GM12878 (cell line): ENCODE measurements around the gene IPCEF1. TPM values are rescaled to one million over a fixed set of nuclear protein-coding genes. Genes with fewer than 3 reads are reported as not detected.

Experiments used
- ATAC-seq: fragments of 200-7000 bp; cut with Tn5 transposase; 3 replicates; pipeline ENCODE4 v1.9.1; 2020; ENCODE audit warnings: mild to moderate bottlenecking, moderate library complexity
- BruUV-seq: library from RNA; stranded (reverse); fragments of 400-500 nt; replicated peaks from 2 replicates; lab custom pipeline; 2021; lab: Mats Ljungman, UMichigan
- CTCF ChIA-PET: fragments of 300-600 bp; sonication (Branson Sonifier 250); formaldehyde crosslinking; extraction: SDS; loops from one replicate; lab custom pipeline; 2021; ENCODE audit warnings: inconsistent platforms; lab: Yijun Ruan, JAX
- POLR2A ChIA-PET: fragments of 350-600 bp; formaldehyde crosslinking; extraction: SDS; loops from one replicate; lab custom pipeline; 2021; ENCODE audit warnings: inconsistent platforms; lab: Charles Lee
- RAD21 ChIA-PET: fragments of 300-600 bp; sonication (Branson Sonifier 250); formaldehyde crosslinking; loops from one replicate; lab custom pipeline; 2023; ENCODE audit warnings: antibody characterized with exemption; ENCODE audit not compliant: unreplicated experiment; lab: Charles Lee
- SMC1A ChIA-PET: fragments of 300-600 bp; sonication (Branson Sonifier 250); formaldehyde crosslinking; loops from one replicate; lab custom pipeline; 2023; ENCODE audit not compliant: unreplicated experiment, uncharacterized antibody; lab: Charles Lee
- DNase-seq: peaks from one replicate; pipeline ENCODE4 v3.0.0-alpha.2; 2011; ENCODE audit warnings: low read depth, low spot score
- FAIRE-seq: peaks from 3 replicates; lab custom pipeline; 2011; peaks lifted over from hg19 to GRCh38; lab: Jason Lieb, UNC
- H2AFZ ChIP-seq: 2 replicates; pipeline ENCODE4 v1.6.0; 2011; ENCODE audit warnings: low read depth, low read length, control low read depth; ENCODE audit not compliant: control insufficient read depth
- H3K27ac ChIP-seq: 2 replicates; pipeline ENCODE4 v1.5.1; 2011; ENCODE audit warnings: control low read depth; ENCODE audit not compliant: control insufficient read depth, insufficient read depth
- H3K27me3 ChIP-seq, 2 experiments: replicated peaks in 1 of 2; 2 replicates each; pipeline versions ENCODE4 v1.6.0 to v1.6.1; 2011; ENCODE audit warnings: low read length in 1 of 2; ENCODE audit not compliant: control insufficient read depth in 2 of 2, insufficient read depth in 2 of 2
- H3K36me3 ChIP-seq, 2 experiments: 2 replicates each; pipeline ENCODE4 v1.5.1; 2011; ENCODE audit warnings: low read length in 1 of 2; ENCODE audit not compliant: control insufficient read depth in 2 of 2, insufficient read depth in 2 of 2
- H3K4me1 ChIP-seq: 2 replicates; pipeline ENCODE4 v1.6.1; 2011; ENCODE audit warnings: mild to moderate bottlenecking, low read length, moderate library complexity, mixed read lengths; ENCODE audit not compliant: control insufficient read depth, insufficient read depth
- H3K4me2 ChIP-seq: 2 replicates; pipeline ENCODE4 v1.6.0; 2011; ENCODE audit warnings: control low read depth; ENCODE audit not compliant: control insufficient read depth, insufficient read depth
- H3K4me3 ChIP-seq: fragments of 200-600 bp; sonication (generic); 2 replicates; pipeline ENCODE4 v1.5.1; 2016
- H3K79me2 ChIP-seq: 2 replicates; pipeline ENCODE4 v1.6.0; 2011; ENCODE audit warnings: low read length; ENCODE audit not compliant: control insufficient read depth, insufficient read depth
- H3K9ac ChIP-seq: 2 replicates; pipeline ENCODE4 v1.8.0; 2011; ENCODE audit warnings: low read length, control low read depth, mixed read lengths; ENCODE audit not compliant: control insufficient read depth, insufficient read depth
- H3K9me3 ChIP-seq: replicated peaks from 3 replicates; pipeline ENCODE4 v1.5.1; 2011; ENCODE audit warnings: mild to moderate bottlenecking, low read length; ENCODE audit not compliant: control insufficient read depth, insufficient read depth
- H4K20me1 ChIP-seq: 2 replicates; pipeline ENCODE4 v1.6.0; 2011; ENCODE audit not compliant: control insufficient read depth, insufficient read depth
- NR2F1 ChIP-seq: fragments of 450-650 bp; conservative IDR thresholded peaks from 2 replicates; pipeline ENCODE4 v1.6.1; 2017; ENCODE audit warnings: mild to moderate bottlenecking
- SIN3A ChIP-seq: IDR thresholded peaks from 2 replicates; pipeline ENCODE4 v1.6.1; 2012; ENCODE audit warnings: low read depth, low read length, improper control_type of control experiment
- SIX5 ChIP-seq: IDR thresholded peaks from 2 replicates; pipeline ENCODE4 v1.6.1; 2011; ENCODE audit warnings: mild to moderate bottlenecking, low read depth, low read length, moderate library complexity; ENCODE audit not compliant: severe bottlenecking
- SPI1 ChIP-seq: IDR thresholded peaks from 2 replicates; pipeline ENCODE4 v1.6.1; 2011; ENCODE audit warnings: low read depth, mild to moderate bottlenecking, low read length, moderate library complexity, borderline replicate concordance; ENCODE audit not compliant: insufficient read depth
- ZNF384 ChIP-seq: IDR thresholded peaks from 2 replicates; pipeline ENCODE4 v1.6.1; 2012; ENCODE audit warnings: low read depth, mild to moderate bottlenecking, low read length, improper control_type of control experiment, borderline replicate concordance
- in situ Hi-C: fragments of 300-500 bp; cut with MboI; formaldehyde crosslinking; loops from 9 replicates; pipeline ENCODE4 v1.14.3; 2018; ENCODE audit warnings: mixed read lengths
- intact Hi-C: fragments of 100-400 bp; cut with micrococcal nuclease; formaldehyde crosslinking; loops from one replicate; pipeline ENCODE4 v1.14.2; 2022; ENCODE audit not compliant: unreplicated experiment
- polyA plus RNA-seq, 11 experiments: library from polyadenylated mRNA; depleted of rRNA in 4 of 11; unstranded in 6 of 11; stranded (reverse) in 5 of 11; fragments of >200 nt; fragmentation: Nextera tagmentation in 4 of 11; fragmentation: Illumina TruSeq in 1 of 11; extraction: Ambion mirVana in 4 of 11; extraction: Trizol in 1 of 11; gene quantifications; 1 replicate in 1 of 11; 2 replicates in 10 of 11; pipeline versions ENCODE4 v1.2.1 to v1.2.3, GENCODE V29; 2011 to 2016; ENCODE audit warnings: inconsistent platforms in 2 of 11, missing spikeins in 2 of 11, low read depth in 1 of 11
- total RNA-seq, 4 experiments: library from RNA; depleted of rRNA in 3 of 4; stranded (reverse); fragments of >200 nt in 3 of 4; fragmentation: Illumina TruSeq in 1 of 4; extraction: Trizol in 1 of 4; gene quantifications; 2 replicates each; pipeline versions ENCODE4 v1.2.1 to v1.2.3, GENCODE V29; 2013 to 2021
- TF ChIP-seq, protein P1 (sequence below): fragments of 450-650 bp; formaldehyde crosslinking; IDR thresholded peaks from 2 replicates; pipeline ENCODE4 v1.5.0; 2022; ENCODE audit warnings: mild to moderate bottlenecking, missing genetic modification characterization
- TF ChIP-seq, protein P2 (sequence below): fragments of 450-650 bp; IDR thresholded peaks from 2 replicates; pipeline ENCODE4 v1.6.1; 2016; ENCODE audit warnings: mild to moderate bottlenecking
- TF ChIP-seq, protein P3 (sequence below): IDR thresholded peaks from 2 replicates; pipeline ENCODE4 v1.6.1; 2012; ENCODE audit warnings: low read depth, low read length, improper control_type of control experiment
- TF ChIP-seq, protein P4 (sequence below): fragments of 450-650 bp; IDR thresholded peaks from 2 replicates; pipeline ENCODE4 v1.6.1; 2017; ENCODE audit warnings: borderline replicate concordance

IPCEF1 gene
- total and polyA plus RNA-seq, 10 of the 15 experiments (the other 5 are each of a cell fraction or from before 2014, with no cell fraction given): 1.3 to 137 (median 4.2) TPM

DNA sequence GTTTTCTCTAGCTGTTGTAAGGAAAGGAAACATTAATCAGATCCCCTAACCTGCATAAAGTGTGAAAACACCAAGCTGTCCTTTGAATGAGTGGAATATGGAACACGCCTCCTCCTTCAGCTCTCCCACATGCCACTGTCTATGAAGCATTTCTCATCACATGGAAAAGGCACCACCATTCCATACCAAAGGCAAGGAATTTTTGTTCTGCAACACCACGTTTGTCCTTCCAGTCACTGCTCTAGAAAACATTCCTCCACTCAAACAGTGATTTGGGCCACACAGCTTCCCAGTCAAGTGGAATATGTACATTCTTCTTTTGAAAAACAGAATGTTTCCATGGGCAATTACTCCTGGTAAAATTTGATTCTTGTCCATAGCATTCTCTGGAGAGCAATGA, 197.5 kb downstream of the IPCEF1 start (continued):
- TF ChIP-seq, protein P1, sequence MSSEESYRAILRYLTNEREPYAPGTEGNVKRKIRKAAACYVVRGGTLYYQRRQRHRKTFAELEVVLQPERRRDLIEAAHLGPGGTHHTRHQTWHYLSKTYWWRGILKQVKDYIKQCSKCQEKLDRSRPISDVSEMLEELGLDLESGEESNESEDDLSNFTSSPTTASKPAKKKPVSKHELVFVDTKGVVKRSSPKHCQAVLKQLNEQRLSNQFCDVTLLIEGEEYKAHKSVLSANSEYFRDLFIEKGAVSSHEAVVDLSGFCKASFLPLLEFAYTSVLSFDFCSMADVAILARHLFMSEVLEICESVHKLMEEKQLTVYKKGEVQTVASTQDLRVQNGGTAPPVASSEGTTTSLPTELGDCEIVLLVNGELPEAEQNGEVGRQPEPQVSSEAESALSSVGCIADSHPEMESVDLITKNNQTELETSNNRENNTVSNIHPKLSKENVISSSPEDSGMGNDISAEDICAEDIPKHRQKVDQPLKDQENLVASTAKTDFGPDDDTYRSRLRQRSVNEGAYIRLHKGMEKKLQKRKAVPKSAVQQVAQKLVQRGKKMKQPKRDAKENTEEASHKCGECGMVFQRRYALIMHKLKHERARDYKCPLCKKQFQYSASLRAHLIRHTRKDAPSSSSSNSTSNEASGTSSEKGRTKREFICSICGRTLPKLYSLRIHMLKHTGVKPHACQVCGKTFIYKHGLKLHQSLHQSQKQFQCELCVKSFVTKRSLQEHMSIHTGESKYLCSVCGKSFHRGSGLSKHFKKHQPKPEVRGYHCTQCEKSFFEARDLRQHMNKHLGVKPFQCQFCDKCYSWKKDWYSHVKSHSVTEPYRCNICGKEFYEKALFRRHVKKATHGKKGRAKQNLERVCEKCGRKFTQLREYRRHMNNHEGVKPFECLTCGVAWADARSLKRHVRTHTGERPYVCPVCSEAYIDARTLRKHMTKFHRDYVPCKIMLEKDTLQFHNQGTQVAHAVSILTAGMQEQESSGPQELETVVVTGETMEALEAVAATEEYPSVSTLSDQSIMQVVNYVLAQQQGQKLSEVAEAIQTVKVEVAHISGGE (CRISPR knock-in tag): no peak
- TF ChIP-seq, protein P2, sequence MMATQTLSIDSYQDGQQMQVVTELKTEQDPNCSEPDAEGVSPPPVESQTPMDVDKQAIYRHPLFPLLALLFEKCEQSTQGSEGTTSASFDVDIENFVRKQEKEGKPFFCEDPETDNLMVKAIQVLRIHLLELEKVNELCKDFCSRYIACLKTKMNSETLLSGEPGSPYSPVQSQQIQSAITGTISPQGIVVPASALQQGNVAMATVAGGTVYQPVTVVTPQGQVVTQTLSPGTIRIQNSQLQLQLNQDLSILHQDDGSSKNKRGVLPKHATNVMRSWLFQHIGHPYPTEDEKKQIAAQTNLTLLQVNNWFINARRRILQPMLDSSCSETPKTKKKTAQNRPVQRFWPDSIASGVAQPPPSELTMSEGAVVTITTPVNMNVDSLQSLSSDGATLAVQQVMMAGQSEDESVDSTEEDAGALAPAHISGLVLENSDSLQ: no peak

DNA sequence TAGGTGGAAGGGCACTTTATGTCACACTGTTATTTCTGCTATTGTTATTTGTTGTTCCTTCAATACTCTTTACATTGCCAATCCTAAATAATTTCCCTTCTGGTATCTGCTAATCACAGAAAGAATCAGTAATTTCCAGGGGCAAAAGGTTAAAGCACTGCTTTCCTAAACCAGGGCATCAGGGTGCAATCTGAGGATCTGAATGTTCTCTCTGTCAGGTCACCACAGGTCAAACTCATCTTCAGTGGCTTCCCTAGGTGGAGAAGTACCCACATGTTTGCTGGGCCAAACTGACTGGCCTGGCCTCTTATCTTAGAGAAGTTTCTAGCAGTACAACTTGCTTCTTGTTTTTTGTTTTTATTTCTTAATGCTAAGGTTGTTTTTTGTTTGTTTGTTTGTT, 198.9 kb downstream of the IPCEF1 start:
- no peaks in the 10 kb centered on the region for H3K27me3 ChIP-seq
- H3K4me1 ChIP-seq: peaks cover 30% of the 10 kb centered on the region
- no TSS peak for BruUV-seq
- intact Hi-C loops: loop anchor here (5.0 kb wide), 3 partner anchors 75 to 450 kb away; partner anchors contain the start of gene IPCEF1
- no peak overlapping the region; the same call in 1 of the 2 replicates for H3K9ac ChIP-seq
- no peak overlapping the region for H2AFZ ChIP-seq
- TF ChIP-seq, protein P3, sequence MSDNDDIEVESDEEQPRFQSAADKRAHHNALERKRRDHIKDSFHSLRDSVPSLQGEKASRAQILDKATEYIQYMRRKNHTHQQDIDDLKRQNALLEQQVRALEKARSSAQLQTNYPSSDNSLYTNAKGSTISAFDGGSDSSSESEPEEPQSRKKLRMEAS: no peak
- TF ChIP-seq NR2F1 (peak; percentile 41; the same call in 1 of the 2 replicates), SIN3A (no peak), SIX5 (no peak), ZNF384 (no peak), SPI1 (no peak)
- TF ChIP-seq, protein P4, sequence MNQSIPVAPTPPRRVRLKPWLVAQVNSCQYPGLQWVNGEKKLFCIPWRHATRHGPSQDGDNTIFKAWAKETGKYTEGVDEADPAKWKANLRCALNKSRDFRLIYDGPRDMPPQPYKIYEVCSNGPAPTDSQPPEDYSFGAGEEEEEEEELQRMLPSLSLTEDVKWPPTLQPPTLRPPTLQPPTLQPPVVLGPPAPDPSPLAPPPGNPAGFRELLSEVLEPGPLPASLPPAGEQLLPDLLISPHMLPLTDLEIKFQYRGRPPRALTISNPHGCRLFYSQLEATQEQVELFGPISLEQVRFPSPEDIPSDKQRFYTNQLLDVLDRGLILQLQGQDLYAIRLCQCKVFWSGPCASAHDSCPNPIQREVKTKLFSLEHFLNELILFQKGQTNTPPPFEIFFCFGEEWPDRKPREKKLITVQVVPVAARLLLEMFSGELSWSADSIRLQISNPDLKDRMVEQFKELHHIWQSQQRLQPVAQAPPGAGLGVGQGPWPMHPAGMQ: no peak
- TF ChIP-seq, protein P1 (CRISPR knock-in tag): no peak
- FAIRE-seq (no peak), DNase-seq (no peak), ATAC-seq (no peak)
- peak overlapping the region; percentile 64 for H3K27ac ChIP-seq
- CTCF ChIA-PET: interaction anchor here (0.8 to 6.6 kb wide), 11 partner anchors 9 to 213 kb away, joined by 3 to 110 read pairs (median 9); no protein-coding TSS in a partner anchor
- POLR2A ChIA-PET: interaction anchor here (0.6 to 1.7 kb wide), 4 partner anchors 75 to 118 kb away, joined by 3 to 5 read pairs (median 4); no protein-coding TSS in a partner anchor
- RAD21 ChIA-PET: interaction anchor here (0.8 to 6.2 kb wide), 19 partner anchors 14 to 517 kb away, joined by 3 to 56 read pairs (median 5); partner anchors contain the start of gene IPCEF1
- H3K79me2 ChIP-seq: peaks cover 4% of the 10 kb centered on the region
- peak overlapping the region; percentile 95; the same call in 1 of the 2 replicates for H3K4me2 ChIP-seq
- in situ Hi-C loops: loop anchor here (5.0 kb wide), 2 partner anchors 120 to 200 kb away; partner anchors contain the start of gene IPCEF1
- SMC1A ChIA-PET: interaction anchor here (0.7 to 16.7 kb wide), 20 partner anchors 8 to 197 kb away, joined by 3 to 258 read pairs (median 4); no protein-coding TSS in a partner anchor
- peaks cover 7% of the 10 kb centered on the region for H3K9me3 ChIP-seq
- H3K4me3 ChIP-seq: 0 out of 2 replicates have a peak overlapping the region, but pooled peaks have one; percentile 7
- H3K36me3 ChIP-seq: peaks cover 7 to 8% of the 10 kb centered on the region in 2 experiments; a peak in 3 of 4 replicates
- no peaks in the 10 kb centered on the region for H4K20me1 ChIP-seq
